Ishikawa (cell line): ENCODE measurements around the gene OR3A1.

Experiments
- CEBPB ChIP-seq: IDR thresholded peaks from 2 replicates; pipeline ENCODE4 v1.6.1; 2012
- CREB1 ChIP-seq: IDR thresholded peaks from 2 replicates; pipeline ENCODE4 v1.6.1; 2012; ENCODE audit warnings: low read depth
- EGR1 ChIP-seq: IDR thresholded peaks from 2 replicates; pipeline ENCODE4 v1.6.1; 2012
- EP300 ChIP-seq: IDR thresholded peaks from 2 replicates; pipeline ENCODE4 v1.6.1; 2012; ENCODE audit warnings: borderline replicate concordance
- FOXM1 ChIP-seq: IDR thresholded peaks from 2 replicates; pipeline ENCODE4 v1.6.1; 2012; ENCODE audit warnings: low read depth, borderline replicate concordance
- MAX ChIP-seq: IDR thresholded peaks from 2 replicates; pipeline ENCODE4 v1.6.1; 2012
- NFIC ChIP-seq: IDR thresholded peaks from 2 replicates; pipeline ENCODE4 v1.6.1; 2012
- RAD21 ChIP-seq: IDR thresholded peaks from 2 replicates; pipeline ENCODE4 v1.6.1; 2012; ENCODE audit warnings: low read depth
- REST ChIP-seq: IDR thresholded peaks from 2 replicates; pipeline ENCODE4 v1.6.1; 2012; ENCODE audit warnings: low read depth, mild to moderate bottlenecking
- TAF1 ChIP-seq: IDR thresholded peaks from 2 replicates; pipeline ENCODE4 v1.6.1; 2012; ENCODE audit warnings: low read depth, mild to moderate bottlenecking
- TCF12 ChIP-seq: IDR thresholded peaks from 2 replicates; pipeline ENCODE4 v1.6.1; 2012; ENCODE audit warnings: low read depth
- TEAD4 ChIP-seq: IDR thresholded peaks from 2 replicates; pipeline ENCODE4 v1.6.1; 2012
- USF1 ChIP-seq: IDR thresholded peaks from 2 replicates; pipeline ENCODE4 v1.6.1; 2012
- YY1 ChIP-seq: IDR thresholded peaks from 2 replicates; pipeline ENCODE4 v1.6.1; 2012; ENCODE audit warnings: low read depth
- ZBTB7A ChIP-seq: IDR thresholded peaks from 2 replicates; pipeline ENCODE4 v1.6.1; 2012; ENCODE audit warnings: low read depth

Gene OR3A1

GRCh38 chr17:3276126-3276525 is 22.0 kb downstream of the OR3A1 start:
- TF ChIP-seq TEAD4 (no peak), REST (no peak), CREB1 (no peak), MAX (no peak), EP300 (no peak), CEBPB (no peak), ZBTB7A (no peak), RAD21 (no peak), TCF12 (no peak), TAF1 (no peak), USF1 (no peak)

- TF ChIP-seq TCF12 (no peak), REST (no peak)
These were observed 26.9 kb downstream of the OR3A1 start for GRCh38 chr17:3271072-3271848.

GRCh38 chr17:3260600-3260999 is 37.6 kb downstream of the OR3A1 start:
- TF ChIP-seq TCF12 (no peak), NFIC (no peak), TEAD4 (no peak), MAX (no peak), ZBTB7A (no peak), CEBPB (no peak), TAF1 (no peak), REST (no peak), RAD21 (no peak), CREB1 (no peak), FOXM1 (no peak)

- TF ChIP-seq EGR1 (no peak), EP300 (no peak), TAF1 (no peak), NFIC (no peak), REST (no peak), TCF12 (no peak), USF1 (no peak), YY1 (no peak), RAD21 (no peak), ZBTB7A (no peak), TEAD4 (no peak), CREB1 (no peak), FOXM1 (no peak), MAX (no peak), CEBPB (no peak)
These were observed 38.0 kb downstream of the OR3A1 start for GRCh38 chr17:3260163-3260562.
